Epithelial cell of esophagus (primary cell): ENCODE results near the gene MAP7D3.

ENCODE experiments used
- DNase-seq: peaks from one replicate; pipeline ENCODE4 v3.0.0; 2010; ENCODE audit warnings: low read depth
- H3K4me3 ChIP-seq: 2 replicates; pipeline ENCODE4 v1.5.1; 2011; ENCODE audit warnings: mild to moderate bottlenecking, low read length, control low read depth
- CTCF ChIP-seq: IDR thresholded peaks from 2 replicates; pipeline ENCODE4 v1.5.1; 2011; ENCODE audit warnings: low read depth, mild to moderate bottlenecking, low read length, control low read depth, inconsistent platforms; ENCODE audit not compliant: insufficient read depth; ENCODE audit errors: missing control alignments

MAP7D3 gene

GRCh38 chrX:136193771-136194170 lies 57.4 kb downstream of the MAP7D3 start:
- TF ChIP-seq CTCF: no peak
- H3K4me3 ChIP-seq: no peak overlapping the region
- no peak for DNase-seq

GRCh38 chrX:136192839-136193414 lies 58.3 kb downstream of the MAP7D3 start:
- DNase-seq: no peak
- TF ChIP-seq CTCF: no peak
- no peak overlapping the region for H3K4me3 ChIP-seq

GRCh38 chrX:136192135-136192534 lies 59.1 kb downstream of the MAP7D3 start:
- H3K4me3 ChIP-seq: no peak overlapping the region
- no peak for TF ChIP-seq CTCF
- DNase-seq: no peak

- H3K4me3 ChIP-seq: no peak overlapping the region
- DNase-seq: no peak
- TF ChIP-seq CTCF: no peak
Measured at GRCh38 chrX:136191171-136191570, 60.0 kb downstream of the MAP7D3 start.

GRCh38 chrX:136190038-136190713 lies 61.0 kb downstream of the MAP7D3 start:
- no peak for DNase-seq
- no peak for TF ChIP-seq CTCF
- no peak overlapping the region for H3K4me3 ChIP-seq

- H3K4me3 ChIP-seq: no peak overlapping the region
- no peak for TF ChIP-seq CTCF
- no peak for DNase-seq
Measured at GRCh38 chrX:136189222-136189621, 62.0 kb downstream of the MAP7D3 start.

GRCh38 chrX:136186023-136186413 lies 65.2 kb downstream of the MAP7D3 start:
- H3K4me3 ChIP-seq: no peak overlapping the region
- no peak for TF ChIP-seq CTCF
- DNase-seq: no peak
